ENCODE results near the gene TTC22. TPM values are rescaled to one million over a fixed set of nuclear protein-coding genes. Genes with fewer than 3 reads are reported as not detected.

TTC22 gene
- total RNA-seq, 1 experiment from 2014 or later, result 0.63 TPM

DNA sequence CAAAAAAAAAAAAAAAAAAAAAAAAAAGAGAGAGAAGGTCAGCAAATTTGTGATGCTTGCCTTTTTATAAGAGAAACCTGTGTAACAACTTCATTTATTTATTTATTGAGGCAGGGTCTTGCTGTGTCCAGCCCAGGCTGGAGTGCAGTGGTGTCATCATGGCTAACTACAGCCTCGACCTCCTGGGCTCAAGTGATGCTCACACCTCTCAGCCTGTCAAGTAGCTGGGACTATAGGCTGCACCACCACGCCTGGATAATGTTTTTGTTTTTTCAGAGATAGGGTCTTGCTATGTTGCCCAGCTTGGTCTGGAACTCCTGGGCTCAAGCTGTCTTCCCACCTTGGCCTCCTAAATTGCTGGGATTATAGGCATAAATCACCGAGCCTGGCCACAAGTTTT is 43.4 kb upstream of the TTC22 start (continued):
- TF ChIP-seq, protein P1, sequence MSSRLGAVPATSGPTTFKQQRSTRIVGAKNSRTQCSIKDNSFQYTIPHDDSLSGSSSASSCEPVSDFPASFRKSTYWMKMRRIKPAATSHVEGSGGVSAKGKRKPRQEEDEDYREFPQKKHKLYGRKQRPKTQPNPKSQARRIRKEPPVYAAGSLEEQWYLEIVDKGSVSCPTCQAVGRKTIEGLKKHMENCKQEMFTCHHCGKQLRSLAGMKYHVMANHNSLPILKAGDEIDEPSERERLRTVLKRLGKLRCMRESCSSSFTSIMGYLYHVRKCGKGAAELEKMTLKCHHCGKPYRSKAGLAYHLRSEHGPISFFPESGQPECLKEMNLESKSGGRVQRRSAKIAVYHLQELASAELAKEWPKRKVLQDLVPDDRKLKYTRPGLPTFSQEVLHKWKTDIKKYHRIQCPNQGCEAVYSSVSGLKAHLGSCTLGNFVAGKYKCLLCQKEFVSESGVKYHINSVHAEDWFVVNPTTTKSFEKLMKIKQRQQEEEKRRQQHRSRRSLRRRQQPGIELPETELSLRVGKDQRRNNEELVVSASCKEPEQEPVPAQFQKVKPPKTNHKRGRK (CRISPR knock-in tag; IDR thresholded peaks at IDR 0.05; ENCODE audit: borderline replicate concordance), result no peak
- TF ChIP-seq TEAD4 (CRISPR knock-in tag; IDR thresholded peaks at IDR 0.05) (no peak), ZNF263 (CRISPR knock-in tag; IDR thresholded peaks at IDR 0.05; ENCODE audit: low read depth) (no peak), KAT7 (CRISPR knock-in tag; IDR thresholded peaks at IDR 0.05; ENCODE audit: borderline replicate concordance) (no peak), ZNF138 (CRISPR knock-in tag; conservative IDR thresholded peaks at IDR 0.05) (no peak), SMAD4 (CRISPR knock-in tag; IDR thresholded peaks at IDR 0.05) (no peak), EMX1 (CRISPR knock-in tag; IDR thresholded peaks at IDR 0.05) (no peak)
- TF ChIP-seq, protein P2, sequence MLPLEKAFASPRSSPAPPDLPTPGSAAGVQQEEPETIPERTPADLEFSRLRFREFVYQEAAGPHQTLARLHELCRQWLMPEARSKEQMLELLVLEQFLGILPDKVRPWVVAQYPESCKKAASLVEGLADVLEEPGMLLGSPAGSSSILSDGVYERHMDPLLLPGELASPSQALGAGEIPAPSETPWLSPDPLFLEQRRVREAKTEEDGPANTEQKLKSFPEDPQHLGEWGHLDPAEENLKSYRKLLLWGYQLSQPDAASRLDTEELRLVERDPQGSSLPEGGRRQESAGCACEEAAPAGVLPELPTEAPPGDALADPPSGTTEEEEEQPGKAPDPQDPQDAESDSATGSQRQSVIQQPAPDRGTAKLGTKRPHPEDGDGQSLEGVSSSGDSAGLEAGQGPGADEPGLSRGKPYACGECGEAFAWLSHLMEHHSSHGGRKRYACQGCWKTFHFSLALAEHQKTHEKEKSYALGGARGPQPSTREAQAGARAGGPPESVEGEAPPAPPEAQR (CRISPR knock-in tag; IDR thresholded peaks at IDR 0.05), result no peak
- TF ChIP-seq, protein P3, sequence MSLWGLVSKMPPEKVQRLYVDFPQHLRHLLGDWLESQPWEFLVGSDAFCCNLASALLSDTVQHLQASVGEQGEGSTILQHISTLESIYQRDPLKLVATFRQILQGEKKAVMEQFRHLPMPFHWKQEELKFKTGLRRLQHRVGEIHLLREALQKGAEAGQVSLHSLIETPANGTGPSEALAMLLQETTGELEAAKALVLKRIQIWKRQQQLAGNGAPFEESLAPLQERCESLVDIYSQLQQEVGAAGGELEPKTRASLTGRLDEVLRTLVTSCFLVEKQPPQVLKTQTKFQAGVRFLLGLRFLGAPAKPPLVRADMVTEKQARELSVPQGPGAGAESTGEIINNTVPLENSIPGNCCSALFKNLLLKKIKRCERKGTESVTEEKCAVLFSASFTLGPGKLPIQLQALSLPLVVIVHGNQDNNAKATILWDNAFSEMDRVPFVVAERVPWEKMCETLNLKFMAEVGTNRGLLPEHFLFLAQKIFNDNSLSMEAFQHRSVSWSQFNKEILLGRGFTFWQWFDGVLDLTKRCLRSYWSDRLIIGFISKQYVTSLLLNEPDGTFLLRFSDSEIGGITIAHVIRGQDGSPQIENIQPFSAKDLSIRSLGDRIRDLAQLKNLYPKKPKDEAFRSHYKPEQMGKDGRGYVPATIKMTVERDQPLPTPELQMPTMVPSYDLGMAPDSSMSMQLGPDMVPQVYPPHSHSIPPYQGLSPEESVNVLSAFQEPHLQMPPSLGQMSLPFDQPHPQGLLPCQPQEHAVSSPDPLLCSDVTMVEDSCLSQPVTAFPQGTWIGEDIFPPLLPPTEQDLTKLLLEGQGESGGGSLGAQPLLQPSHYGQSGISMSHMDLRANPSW (CRISPR knock-in tag; conservative IDR thresholded peaks at IDR 0.05; ENCODE audit: low read depth), result no peak

DNA sequence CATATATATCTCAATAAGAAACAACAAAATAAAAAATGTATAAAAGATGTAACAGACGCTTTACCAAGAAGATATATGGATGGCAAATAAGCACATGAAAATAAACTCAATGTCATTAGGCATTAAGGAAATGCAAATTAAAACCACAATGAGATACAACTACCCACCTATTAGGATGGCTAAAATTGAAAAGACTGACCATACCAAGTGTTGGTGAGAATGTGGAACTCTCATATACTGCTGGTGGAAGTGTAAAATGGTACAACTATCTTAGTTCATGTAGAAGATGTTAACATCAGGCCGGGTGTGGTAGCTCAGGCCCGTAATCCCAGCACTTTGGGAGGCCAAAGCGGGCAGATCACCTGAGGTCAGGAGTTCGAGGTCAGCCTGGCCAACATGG is 42.3 kb upstream of the TTC22 start:
- Mint-ChIP-seq H3K4me1 (no peaks in the 10 kb centered on the region), H3K27me3 (ENCODE audit: low read depth) (no peaks in the 10 kb centered on the region; the same call in 1 of the 2 replicates), H3K9me3 (no peaks in the 10 kb centered on the region), H3K4me3 (no peak overlapping the region), H3K36me3 (peaks cover 4% of the 10 kb centered on the region), H3K27ac (no peak overlapping the region)
- no peak for DNase-seq (ENCODE audit: low spot score)
- TF ChIP-seq SOX15 (CRISPR knock-in tag; IDR thresholded peaks at IDR 0.05), result no peak
- CTCF ChIA-PET, result interaction anchor here (0.9 kb wide), 1 partner anchor 179 kb away, joined by 3 read pairs; no protein-coding TSS in a partner anchor
- no peak for ATAC-seq
- POLR2A ChIA-PET, result no interaction called here

DNA sequence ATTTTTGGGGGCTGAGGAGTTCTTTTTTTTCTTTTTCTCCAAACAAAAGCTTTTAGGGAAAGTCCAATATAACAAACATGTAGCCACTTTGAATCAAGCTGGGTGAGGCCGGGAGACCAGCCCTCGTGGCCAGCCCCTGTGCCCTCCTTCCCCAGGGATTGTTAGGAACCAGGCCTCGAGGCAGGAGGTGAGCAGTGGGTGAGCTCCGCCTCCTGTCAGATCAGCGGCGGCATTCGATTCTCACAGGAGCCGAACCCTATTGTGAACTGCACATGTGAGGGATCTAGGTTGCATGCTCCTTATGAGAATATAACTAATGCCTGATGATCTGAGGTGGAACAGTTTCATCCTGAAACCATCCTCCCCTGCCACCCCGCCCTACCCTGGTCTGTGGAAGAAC is 41.8 kb upstream of the TTC22 start:
- Mint-ChIP-seq H3K27ac (no peak overlapping the region), H3K27me3 (ENCODE audit: low read depth) (no peaks in the 10 kb centered on the region; the same call in 1 of the 2 replicates), H3K9me3 (no peaks in the 10 kb centered on the region), H3K4me1 (no peaks in the 10 kb centered on the region), H3K4me3 (no peak overlapping the region), H3K36me3 (no peaks in the 10 kb centered on the region)
- DNase-seq (ENCODE audit: low spot score) (no peak), ATAC-seq (no peak)
- TF ChIP-seq, protein P4, sequence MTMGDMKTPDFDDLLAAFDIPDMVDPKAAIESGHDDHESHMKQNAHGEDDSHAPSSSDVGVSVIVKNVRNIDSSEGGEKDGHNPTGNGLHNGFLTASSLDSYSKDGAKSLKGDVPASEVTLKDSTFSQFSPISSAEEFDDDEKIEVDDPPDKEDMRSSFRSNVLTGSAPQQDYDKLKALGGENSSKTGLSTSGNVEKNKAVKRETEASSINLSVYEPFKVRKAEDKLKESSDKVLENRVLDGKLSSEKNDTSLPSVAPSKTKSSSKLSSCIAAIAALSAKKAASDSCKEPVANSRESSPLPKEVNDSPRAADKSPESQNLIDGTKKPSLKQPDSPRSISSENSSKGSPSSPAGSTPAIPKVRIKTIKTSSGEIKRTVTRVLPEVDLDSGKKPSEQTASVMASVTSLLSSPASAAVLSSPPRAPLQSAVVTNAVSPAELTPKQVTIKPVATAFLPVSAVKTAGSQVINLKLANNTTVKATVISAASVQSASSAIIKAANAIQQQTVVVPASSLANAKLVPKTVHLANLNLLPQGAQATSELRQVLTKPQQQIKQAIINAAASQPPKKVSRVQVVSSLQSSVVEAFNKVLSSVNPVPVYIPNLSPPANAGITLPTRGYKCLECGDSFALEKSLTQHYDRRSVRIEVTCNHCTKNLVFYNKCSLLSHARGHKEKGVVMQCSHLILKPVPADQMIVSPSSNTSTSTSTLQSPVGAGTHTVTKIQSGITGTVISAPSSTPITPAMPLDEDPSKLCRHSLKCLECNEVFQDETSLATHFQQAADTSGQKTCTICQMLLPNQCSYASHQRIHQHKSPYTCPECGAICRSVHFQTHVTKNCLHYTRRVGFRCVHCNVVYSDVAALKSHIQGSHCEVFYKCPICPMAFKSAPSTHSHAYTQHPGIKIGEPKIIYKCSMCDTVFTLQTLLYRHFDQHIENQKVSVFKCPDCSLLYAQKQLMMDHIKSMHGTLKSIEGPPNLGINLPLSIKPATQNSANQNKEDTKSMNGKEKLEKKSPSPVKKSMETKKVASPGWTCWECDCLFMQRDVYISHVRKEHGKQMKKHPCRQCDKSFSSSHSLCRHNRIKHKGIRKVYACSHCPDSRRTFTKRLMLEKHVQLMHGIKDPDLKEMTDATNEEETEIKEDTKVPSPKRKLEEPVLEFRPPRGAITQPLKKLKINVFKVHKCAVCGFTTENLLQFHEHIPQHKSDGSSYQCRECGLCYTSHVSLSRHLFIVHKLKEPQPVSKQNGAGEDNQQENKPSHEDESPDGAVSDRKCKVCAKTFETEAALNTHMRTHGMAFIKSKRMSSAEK (CRISPR knock-in tag; IDR thresholded peaks at IDR 0.05; ENCODE audit: borderline replicate concordance), result no peak
- TF ChIP-seq, protein P5, sequence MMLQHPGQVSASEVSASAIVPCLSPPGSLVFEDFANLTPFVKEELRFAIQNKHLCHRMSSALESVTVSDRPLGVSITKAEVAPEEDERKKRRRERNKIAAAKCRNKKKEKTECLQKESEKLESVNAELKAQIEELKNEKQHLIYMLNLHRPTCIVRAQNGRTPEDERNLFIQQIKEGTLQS (CRISPR knock-in tag; conservative IDR thresholded peaks at IDR 0.05), result no peak
- TF ChIP-seq ZNF219 (CRISPR knock-in tag; IDR thresholded peaks at IDR 0.05; ENCODE audit: borderline replicate concordance) (no peak), JAZF1 (CRISPR knock-in tag; IDR thresholded peaks at IDR 0.05) (no peak), NFATC4 (CRISPR knock-in tag; IDR thresholded peaks at IDR 0.05) (no peak)
- CTCF ChIA-PET, result interaction anchor here (0.9 kb wide), 1 partner anchor 179 kb away, joined by 3 read pairs; no protein-coding TSS in a partner anchor
- POLR2A ChIA-PET, result no interaction called here
